ENCODE results near the gene N4BP2.

GRCh38 chr4:40124690-40125089, 68.0 kb downstream of the N4BP2 start:
- TF ChIP-seq REST (IDR thresholded peaks at IDR 0.05; ENCODE audit: insufficient replicate concordance, low read depth): no peak
- no peak for TF ChIP-seq CTCF (IDR thresholded peaks at IDR 0.05; ENCODE audit: insufficient read depth, low read length)
- TF ChIP-seq POLR2AphosphoS5 (IDR thresholded peaks at IDR 0.05; ENCODE audit: low read depth): no peak
